Neural cell (in vitro differentiated cells): ENCODE data around the gene KAT8. TPM values are rescaled to one million over a fixed set of nuclear protein-coding genes. Genes with fewer than 3 reads are reported as not detected.
A peak's percentile ranks its signal among the peaks of the same experiment; 100 is the strongest.

Experiments
- H2AFZ ChIP-seq: fragments of 200-600, 300-800 bp; sonication (generic), shearing (Covaris generic); 2 replicates; pipeline ENCODE4 v1.6.0; 2014; ENCODE audit warnings: low read depth, mild to moderate bottlenecking, antibody characterized with exemption, low read length, moderate library complexity
- H3F3A ChIP-seq: fragments of 200-600 bp; shearing (Covaris generic); 2 replicates; pipeline ENCODE4 v1.6.1; 2016; ENCODE audit warnings: mild to moderate bottlenecking, moderate library complexity, mixed read lengths, antibody characterized with exemption, low read length; ENCODE audit not compliant: insufficient read depth, poor library complexity, severe bottlenecking
- H3K27ac ChIP-seq: fragments of 200-600, 300-800 bp; sonication (generic), shearing (Covaris generic); 2 replicates; pipeline ENCODE4 v1.5.1; 2014; ENCODE audit warnings: mild to moderate bottlenecking, low read length, moderate library complexity
- H3K27me3 ChIP-seq: fragments of 300-800, 200-600 bp; sonication (generic), shearing (Covaris generic); 2 replicates; pipeline ENCODE4 v1.6.0; 2014; ENCODE audit warnings: mild to moderate bottlenecking, low read depth, low read length, moderate library complexity; ENCODE audit not compliant: insufficient read depth
- H3K36me3 ChIP-seq: fragments of 300-800, 200-600 bp; sonication (generic), shearing (Covaris generic); 2 replicates; pipeline ENCODE4 v1.5.1; 2014; ENCODE audit warnings: mild to moderate bottlenecking, antibody characterized with exemption, low read length, moderate library complexity; ENCODE audit not compliant: insufficient read depth
- H3K4me2 ChIP-seq: fragments of 300-800, 200-600 bp; sonication (generic), shearing (Covaris generic); 2 replicates; pipeline ENCODE4 v1.6.0; 2014; ENCODE audit warnings: mild to moderate bottlenecking, low read length
- H3K4me3 ChIP-seq: fragments of 300-800, 200-600 bp; sonication (generic), shearing (Covaris generic); 2 replicates; pipeline ENCODE4 v1.5.1; 2014; ENCODE audit warnings: mild to moderate bottlenecking, low read length, moderate library complexity
- H3K79me2 ChIP-seq: fragments of 200-600 bp; shearing (Covaris generic); replicated peaks from 2 replicates; pipeline ENCODE4 v1.6.0; 2014; ENCODE audit warnings: mild to moderate bottlenecking, low read length, moderate library complexity; ENCODE audit not compliant: insufficient read depth
- H3K9ac ChIP-seq: fragments of 300-800, 200-600 bp; sonication (generic), shearing (Covaris generic); 2 replicates; pipeline ENCODE4 v1.6.1; 2016; ENCODE audit warnings: mild to moderate bottlenecking, low read length, mixed read lengths
- H3K9me2 ChIP-seq: fragments of 200-600 bp; shearing (Covaris generic); 2 replicates; pipeline ENCODE4 v1.6.1; 2016; ENCODE audit warnings: mild to moderate bottlenecking, low read length, mixed read lengths; ENCODE audit not compliant: insufficient read depth
- H3K9me3 ChIP-seq: fragments of 200-600, 300-800 bp; sonication (generic), shearing (Covaris generic); 2 replicates; pipeline ENCODE4 v1.6.1; 2016; ENCODE audit warnings: mild to moderate bottlenecking, mixed run types, low read length, moderate library complexity, mixed read lengths
- H4K20me1 ChIP-seq: fragments of 200-600 bp; shearing (Covaris generic); 2 replicates; pipeline ENCODE4 v1.6.1; 2016; ENCODE audit warnings: mild to moderate bottlenecking, mixed run types; ENCODE audit not compliant: insufficient read depth
- CTCF ChIP-seq: fragments of 450-650 bp; IDR thresholded peaks from 2 replicates; pipeline ENCODE4 v1.5.1; 2014; ENCODE audit warnings: antibody characterized with exemption, mild to moderate bottlenecking, moderate library complexity; ENCODE audit not compliant: poor library complexity, severe bottlenecking
- EP300 ChIP-seq: fragments of 450-650 bp; conservative IDR thresholded peaks from 2 replicates; pipeline ENCODE4 v1.6.1; 2014; ENCODE audit warnings: antibody characterized with exemption, mild to moderate bottlenecking, moderate library complexity; ENCODE audit not compliant: poor library complexity, severe bottlenecking
- EZH2 ChIP-seq: fragments of 200-600, 300-800 bp; shearing (Covaris generic), sonication (generic); IDR thresholded peaks from 2 replicates; pipeline ENCODE4 v1.6.1; 2014; ENCODE audit warnings: antibody characterized with exemption, low read length, borderline replicate concordance, mild to moderate bottlenecking; ENCODE audit not compliant: insufficient read depth, poor library complexity, severe bottlenecking
- MXI1 ChIP-seq: fragments of 450-650 bp; conservative IDR thresholded peaks from 2 replicates; pipeline ENCODE4 v1.6.1; 2014; ENCODE audit warnings: antibody characterized with exemption, mild to moderate bottlenecking; ENCODE audit not compliant: poor library complexity, severe bottlenecking
- POLR2AphosphoS5 ChIP-seq: IDR thresholded peaks from 2 replicates; pipeline ENCODE4 v1.6.1; 2012
- RAD21 ChIP-seq: fragments of 450-650 bp; conservative IDR thresholded peaks from 2 replicates; pipeline ENCODE4 v1.6.1; 2014; ENCODE audit warnings: antibody characterized with exemption, mild to moderate bottlenecking, moderate library complexity
- REST ChIP-seq: IDR thresholded peaks from 2 replicates; pipeline ENCODE4 v1.6.1; 2012; ENCODE audit warnings: borderline replicate concordance
- SMC3 ChIP-seq: fragments of 450-650 bp; conservative IDR thresholded peaks from 2 replicates; pipeline ENCODE4 v1.6.1; 2014; ENCODE audit warnings: antibody characterized with exemption, mild to moderate bottlenecking, moderate library complexity; ENCODE audit not compliant: poor library complexity
- TAF1 ChIP-seq: IDR thresholded peaks from 2 replicates; pipeline ENCODE4 v1.6.1; 2012; ENCODE audit warnings: low read depth
- polyA plus RNA-seq: library from polyadenylated mRNA; depleted of rRNA; stranded (reverse); fragments of >200 nt; gene quantifications from 2 replicates; pipeline ENCODE4 v1.2.3, GENCODE V29; 2014
- small RNA-seq, 3 experiments: library from RNA; depleted of rRNA; stranded (forward); fragments of <200 nt; gene quantifications; one replicate each; pipeline ENCODE3, GENCODE V24; 2012

Gene KAT8
- polyA plus RNA-seq, 1 donor from 2014 or later: 98.0 TPM

GRCh38 chr16:31179747-31180459 lies 62.4 kb downstream of the KAT8 start, which contains the start of gene FUS:
Gene FUS, plus strand, starts transcription at chr16:31180139. Its CDS starts 76 bp downstream, at chr16:31180215.
- Histone ChIP-seq H3K27ac (peak within 1 kb of the TSS; percentile 99), H2AFZ (peak within 1 kb of the TSS; percentile 98), H3F3A (no peaks in the 10 kb centered on the region), H4K20me1 (peaks cover 41% of the 10 kb centered on the region), H3K4me2 (peak within 1 kb of the TSS; percentile 94), H3K36me3 (peaks cover 3% of the 10 kb centered on the region), H3K27me3 (no peaks in the 10 kb centered on the region), H3K9ac (peak within 1 kb of the TSS; percentile 100), H3K9me3 (no peaks in the 10 kb centered on the region), H3K9me2 (no peaks in the 10 kb centered on the region), H3K79me2 (peaks cover 45% of the 10 kb centered on the region), H3K4me3 (peak within 1 kb of the TSS; percentile 91)
- peak; percentile 58 for TF ChIP-seq EP300
- peak; percentile 6 for TF ChIP-seq CTCF
- TF ChIP-seq REST: peak; percentile 98
- no peak for TF ChIP-seq EZH2
- peak; percentile 100 for TF ChIP-seq TAF1
- TF ChIP-seq POLR2AphosphoS5: peak; percentile 98
- no peak for TF ChIP-seq RAD21
- peak; percentile 74 for TF ChIP-seq MXI1
- TF ChIP-seq SMC3: peak; percentile 33

Small RNAs within 50 kb of the gene (small RNA-seq; reads per million reads assigned to genes)
- 0 reads per million in 3 experiments for gene AC009088.4
- 0 reads per million in 3 experiments for gene NDUFA3P6

Other genes with a start within 250 kb of the KAT8 start
- 39.2 and 44.9 TPM in 2 replicates for gene BCL7C, start 223.6 kb upstream of the KAT8 start, polyA plus RNA-seq
- not detected in 2 replicates for gene CTF1, start 221.1 kb upstream of the KAT8 start, polyA plus RNA-seq
- 99.6 and 124 TPM in 2 replicates for gene FBXL19, start 194.1 kb upstream of the KAT8 start, polyA plus RNA-seq
- gene ORAI3, start 168.6 kb upstream of the KAT8 start, polyA plus RNA-seq: 5.7 and 7.3 TPM in 2 replicates
- gene SETD1A, start 159.9 kb upstream of the KAT8 start, polyA plus RNA-seq: 1.4 and 3.3 TPM in 2 replicates
- gene HSD3B7, start 132.5 kb upstream of the KAT8 start, polyA plus RNA-seq: 1.5 and 3.4 TPM in 2 replicates
- 4.5 and 9.2 TPM in 2 replicates for gene STX1B, start 107.0 kb upstream of the KAT8 start, polyA plus RNA-seq
- gene STX4, start 84.1 kb upstream of the KAT8 start, polyA plus RNA-seq: 32.2 and 38.3 TPM in 2 replicates
- 17.8 and 21.3 TPM in 2 replicates for gene ZNF668, start 43.4 kb upstream of the KAT8 start, polyA plus RNA-seq
- 6.7 and 8.5 TPM in 2 replicates for gene ZNF646, start 43.2 kb upstream of the KAT8 start, polyA plus RNA-seq
- 9.3 and 13.6 TPM in 2 replicates for gene PRSS53, start 28.7 kb upstream of the KAT8 start, polyA plus RNA-seq
- gene VKORC1, start 22.9 kb upstream of the KAT8 start, polyA plus RNA-seq: 103 and 105 TPM in 2 replicates
- 21.3 and 26.8 TPM in 2 replicates for gene BCKDK, start 9.3 kb upstream of the KAT8 start, polyA plus RNA-seq
- not detected in 2 replicates for gene PRSS8, start 18.1 kb downstream of the KAT8 start, polyA plus RNA-seq
- 1.5 and 2.0 TPM in 2 replicates for gene PRSS36, start 32.4 kb downstream of the KAT8 start, polyA plus RNA-seq
- gene FUS, start 62.5 kb downstream of the KAT8 start, polyA plus RNA-seq: 53.9 and 54.3 TPM in 2 replicates
- gene PYCARD, start 85.1 kb downstream of the KAT8 start, polyA plus RNA-seq: not detected in 2 replicates
- 0.05 TPM in 1 of 2 replicates, not detected in the other for gene TRIM72, start 96.5 kb downstream of the KAT8 start, polyA plus RNA-seq
- gene PYDC1, start 99.5 kb downstream of the KAT8 start, polyA plus RNA-seq: not detected in 2 replicates
- gene ITGAM, start 142.3 kb downstream of the KAT8 start, polyA plus RNA-seq: not detected in 2 replicates
- not detected in 2 replicates for gene ITGAX, start 237.5 kb downstream of the KAT8 start, polyA plus RNA-seq